Mucosa of gallbladder (tissue), 1 donor: ENCODE results near the gene GTF2F1. TPM values are rescaled to one million over a fixed set of nuclear protein-coding genes. Genes with fewer than 3 reads are reported as not detected.
"Not testable (repeated sequence)": the region's sequence is repeated elsewhere in the genome, so short reads cannot be mapped to it uniquely, and the experiment has no call there.

ENCODE experiments used
- DNase-seq: peaks from one replicate; pipeline ENCODE4 v3.0.0-alpha.2; 2020; ENCODE audit warnings: low spot score
- total RNA-seq: library from RNA; stranded (reverse); gene quantifications from one replicate; pipeline ENCODE4 v1.2.1, GENCODE V29; 2021
- donor health status: DM: no; HTN: no; CAD: no.

The GTF2F1 gene
- total RNA-seq, 1 donor from 2014 or later, result 66.8 TPM

GRCh38 chr19:6417713-6418561 lies 25.0 kb upstream of the GTF2F1 start:
- no peak for DNase-seq

DNA sequence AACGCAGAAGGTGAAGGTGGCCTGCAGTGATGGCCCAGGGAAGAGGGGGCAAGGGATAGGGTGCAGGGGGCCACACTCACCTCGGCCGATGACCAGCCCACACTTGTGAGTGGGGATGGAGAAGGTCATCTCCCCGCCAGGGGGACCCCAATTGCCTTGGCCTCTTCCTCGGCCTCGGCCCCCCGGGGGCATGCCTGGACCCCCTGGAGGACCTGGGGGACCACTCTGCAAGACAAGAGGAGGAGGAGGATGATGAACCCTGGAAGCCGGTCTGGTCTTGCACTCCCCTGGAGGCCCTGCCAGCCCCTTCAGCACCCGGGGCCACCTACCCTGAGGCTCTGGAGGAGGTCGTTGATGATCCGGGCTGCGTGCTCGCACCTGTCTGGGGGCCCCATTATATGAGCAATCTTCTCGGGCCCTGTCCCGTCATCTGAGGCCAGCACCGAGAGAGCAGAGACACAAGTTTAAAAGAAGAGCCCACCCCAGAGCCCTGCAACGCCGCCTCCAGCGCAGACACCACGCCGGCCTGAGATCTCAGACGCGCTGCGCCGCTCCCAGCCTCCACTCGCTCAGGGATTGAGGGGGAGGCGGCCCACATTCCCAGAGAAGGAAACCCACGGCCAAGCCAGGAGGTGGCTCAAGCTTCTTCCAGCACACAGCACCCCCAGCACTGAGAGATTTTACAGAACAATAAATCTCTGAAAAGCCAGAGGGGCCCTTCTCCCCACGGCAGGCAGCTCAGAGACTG lies 23.9 kb upstream of the GTF2F1 start:
- DNase-seq, result no peak

DNA sequence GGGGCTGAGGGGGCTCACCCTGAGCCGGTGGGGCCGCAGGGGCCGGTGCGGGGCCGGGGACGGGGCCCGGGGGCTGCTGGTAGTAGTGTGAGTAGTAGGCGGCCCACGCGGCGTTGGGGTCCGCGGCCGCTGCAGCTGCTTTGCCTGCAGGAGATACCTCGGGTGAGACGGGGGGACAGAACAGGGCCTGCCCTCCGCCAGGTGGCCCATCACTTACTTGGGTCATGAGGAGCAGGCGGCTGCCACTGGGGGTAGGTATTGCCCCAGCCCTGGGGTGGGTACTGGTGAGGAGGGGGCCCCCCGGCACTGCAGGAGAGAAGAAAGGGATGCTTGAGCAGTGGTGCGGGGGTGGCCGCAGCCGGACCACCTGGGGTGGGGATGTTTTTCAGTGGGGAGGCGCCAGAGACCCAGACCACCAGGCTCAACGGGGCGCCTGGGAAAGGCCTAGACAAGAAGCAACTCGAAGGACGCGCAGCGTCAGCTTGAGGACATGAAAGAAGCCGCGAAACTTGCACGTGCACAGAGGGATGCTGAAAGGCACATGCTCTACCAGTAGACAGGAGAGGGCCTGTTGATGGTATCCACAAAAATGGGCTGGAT lies 22.7 kb upstream of the GTF2F1 start:
- DNase-seq, result no peak

GRCh38 chr19:6414793-6415590 lies 22.0 kb upstream of the GTF2F1 start:
- DNase-seq, result no peak

GRCh38 chr19:6413721-6414643 lies 21.0 kb upstream of the GTF2F1 start:
- DNase-seq, result no peak

GRCh38 chr19:6413291-6413690 lies 20.3 kb upstream of the GTF2F1 start:
- no peak for DNase-seq

GRCh38 chr19:6412447-6413091 lies 19.6 kb upstream of the GTF2F1 start:
- DNase-seq, result no peak

GRCh38 chr19:6412061-6412446 lies 19.1 kb upstream of the GTF2F1 start:
- no peak for DNase-seq

DNA sequence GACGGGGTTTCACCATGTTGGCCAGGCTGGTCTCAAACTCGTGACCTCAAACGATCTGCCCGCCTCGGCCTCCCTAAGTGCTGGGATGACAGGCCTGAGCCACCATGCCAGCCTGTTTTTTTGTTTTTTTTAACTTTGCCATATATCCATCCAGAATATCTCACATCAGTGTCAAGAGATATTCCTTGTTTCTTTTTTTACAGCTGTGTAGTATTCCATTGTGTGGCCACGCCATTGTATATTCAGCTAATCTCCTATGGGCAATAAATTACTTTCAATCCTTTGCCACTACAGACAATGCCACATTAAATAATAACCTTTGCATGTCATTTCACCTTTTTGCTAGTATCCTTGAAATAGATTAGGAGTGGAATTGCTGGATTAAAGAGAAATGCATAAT lies 16.4 kb upstream of the GTF2F1 start:
- DNase-seq, result no peak

DNA sequence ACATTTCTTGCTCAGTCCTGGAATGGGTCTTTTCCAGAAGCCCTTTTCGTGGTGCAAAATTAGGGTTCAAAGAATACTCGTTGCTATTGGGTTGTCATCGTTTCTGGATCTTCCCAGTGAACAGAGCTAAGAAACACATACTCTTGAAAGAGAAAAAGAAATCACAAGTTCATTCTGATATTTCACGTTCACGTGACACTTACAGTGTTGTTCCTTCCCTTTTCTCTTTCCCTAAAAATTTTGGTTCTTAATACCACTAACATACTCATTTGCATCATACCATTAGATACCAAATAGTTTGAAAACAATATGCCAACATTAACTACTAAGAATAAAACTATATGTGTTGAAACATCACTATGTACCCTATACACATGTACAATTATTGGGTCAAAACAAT lies 13.4 kb upstream of the GTF2F1 start:
- no peak for DNase-seq

DNA sequence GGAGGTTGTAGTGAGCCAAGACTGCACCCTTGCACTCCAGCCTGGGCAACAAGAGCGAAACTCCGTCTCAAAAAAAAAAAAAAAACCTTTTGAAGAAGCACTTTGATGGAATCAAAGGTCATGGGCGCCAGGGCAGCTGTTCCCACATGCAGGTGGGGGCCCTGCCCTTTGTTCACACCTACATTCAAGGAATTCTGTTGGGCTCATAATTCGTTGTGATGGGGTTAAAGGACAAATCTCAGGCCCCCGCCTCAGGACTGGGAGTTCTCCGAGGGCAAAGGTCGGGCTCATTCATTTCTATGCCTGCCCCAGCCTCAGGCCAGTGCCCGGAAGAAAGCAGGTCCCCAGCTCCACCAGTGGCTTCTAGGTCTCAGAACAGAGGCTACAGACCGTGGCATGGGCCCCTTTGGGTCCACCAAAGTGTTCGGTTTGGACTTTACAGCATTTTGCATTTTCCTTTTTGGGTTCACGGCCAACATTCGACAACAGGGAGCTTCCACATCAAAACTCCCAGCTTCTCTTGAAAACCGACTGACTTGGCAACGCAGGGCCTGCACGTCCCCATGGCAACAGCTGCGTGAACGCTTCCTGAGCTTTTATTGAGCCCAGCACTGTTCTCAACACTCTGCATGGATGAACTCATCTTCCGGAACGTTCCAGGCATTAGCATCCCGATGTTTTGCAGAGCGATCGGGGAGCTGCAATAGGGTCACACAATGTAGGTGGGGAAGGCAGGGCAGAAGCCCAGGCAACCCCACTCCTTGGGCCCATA lies 10.1 kb upstream of the GTF2F1 start:
- DNase-seq, result no peak

DNA sequence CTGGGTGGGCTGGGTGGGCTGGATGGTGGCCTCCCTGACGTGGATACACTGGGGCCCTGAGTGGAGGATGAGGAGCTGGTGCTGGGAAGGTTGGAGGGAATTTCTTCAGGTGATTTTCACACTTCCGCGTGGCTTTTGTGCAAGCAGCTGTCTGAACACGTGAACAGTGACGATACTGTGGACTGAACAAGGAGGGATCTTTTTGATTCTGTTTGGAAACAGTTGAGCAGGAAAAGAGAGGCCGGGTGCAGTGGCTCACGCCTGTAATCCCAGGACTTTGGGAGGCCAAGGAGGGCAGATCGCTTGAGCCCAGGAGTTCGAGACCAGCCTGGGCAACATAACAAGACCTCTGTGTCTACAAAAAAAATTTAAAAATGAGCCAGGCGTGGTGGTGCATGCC lies 9.1 kb upstream of the GTF2F1 start:
- DNase-seq, result no peak

DNA sequence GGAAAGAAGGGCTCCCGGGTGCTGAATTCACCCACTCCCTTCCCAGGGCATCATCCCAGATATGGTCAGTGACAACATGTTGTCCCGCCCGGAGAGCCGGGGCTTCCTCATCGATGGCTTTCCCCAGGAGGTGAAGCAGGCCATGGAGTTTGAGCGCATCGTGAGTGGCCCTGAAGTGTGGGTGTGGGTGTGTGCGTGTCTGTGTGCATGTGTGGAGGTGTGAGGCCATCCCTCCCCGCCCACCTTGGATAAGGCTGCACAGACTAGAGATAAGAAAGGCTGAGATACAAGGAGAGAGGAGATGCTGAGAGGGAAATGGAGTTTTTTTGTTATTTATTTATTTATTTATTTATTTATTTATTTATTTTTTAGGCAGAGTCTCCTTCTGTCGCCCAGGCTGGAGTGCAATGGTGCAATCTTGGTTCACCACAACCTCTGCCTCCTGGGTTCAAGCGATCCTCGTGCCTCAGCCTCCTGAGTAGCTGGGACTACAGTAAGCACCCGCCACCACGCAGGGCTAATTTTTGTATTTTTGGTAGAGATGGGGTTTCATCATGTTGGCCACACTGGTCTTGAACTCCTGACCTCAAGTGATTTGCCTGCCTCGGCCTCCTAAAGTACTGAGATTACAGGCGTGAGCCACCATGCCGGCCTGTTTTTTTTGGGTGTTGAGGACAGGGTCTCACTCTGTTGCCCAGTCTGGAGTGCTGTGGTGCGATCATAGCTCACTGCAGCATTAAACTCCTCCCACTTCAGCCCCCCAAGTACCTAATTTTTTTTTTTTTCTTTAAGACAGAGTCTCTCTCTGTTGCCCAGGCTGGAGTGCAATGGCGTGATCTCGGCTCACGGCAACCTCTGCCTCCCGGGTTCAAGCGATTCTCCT lies 7.3 kb upstream of the GTF2F1 start:
- DNase-seq, result not testable (repeated sequence)

DNA sequence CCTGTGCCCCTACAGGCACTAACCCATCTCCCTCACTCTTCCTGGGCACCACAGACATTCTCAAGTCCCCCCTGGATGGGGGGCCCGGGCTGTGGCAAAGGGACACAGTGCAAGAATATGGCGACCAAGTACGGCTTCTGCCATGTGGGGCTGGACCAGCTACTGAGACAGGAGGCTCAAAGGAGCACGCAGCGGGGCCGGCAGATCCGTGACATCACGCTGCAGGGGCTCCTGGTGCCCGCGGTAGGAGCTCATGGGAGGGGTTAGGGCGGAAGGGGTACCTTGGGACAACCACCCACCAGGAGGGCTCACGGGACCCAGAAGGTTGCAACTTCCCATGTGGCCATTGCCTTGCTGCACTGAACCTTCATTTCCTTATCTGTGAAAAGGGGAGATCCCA lies 3.3 kb upstream of the GTF2F1 start:
- no peak for DNase-seq

GRCh38 chr19:6394831-6395230 lies 1.9 kb upstream of the GTF2F1 start:
- DNase-seq, result no peak

DNA sequence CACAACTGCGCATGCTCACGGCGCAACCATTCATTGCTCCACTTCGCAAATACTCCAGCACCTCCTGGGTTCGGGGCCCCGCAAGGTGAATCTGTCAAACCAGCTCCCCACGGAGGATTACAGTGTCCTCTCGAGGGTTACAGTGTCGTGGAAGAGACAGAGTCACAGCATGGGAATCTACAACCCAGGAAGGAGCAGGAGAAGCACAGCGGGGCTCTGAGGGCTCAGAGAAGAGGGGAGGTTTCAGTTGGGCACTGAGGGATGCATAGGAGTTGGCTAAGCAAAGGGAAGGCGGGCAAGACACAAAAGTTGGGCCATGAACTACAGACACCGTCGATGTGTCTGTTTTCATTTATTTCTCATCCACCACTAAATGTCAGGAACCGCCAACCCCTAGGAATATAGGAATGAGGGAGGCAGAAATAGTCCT lies 1.0 kb upstream of the GTF2F1 start:
- no peak for DNase-seq

DNA sequence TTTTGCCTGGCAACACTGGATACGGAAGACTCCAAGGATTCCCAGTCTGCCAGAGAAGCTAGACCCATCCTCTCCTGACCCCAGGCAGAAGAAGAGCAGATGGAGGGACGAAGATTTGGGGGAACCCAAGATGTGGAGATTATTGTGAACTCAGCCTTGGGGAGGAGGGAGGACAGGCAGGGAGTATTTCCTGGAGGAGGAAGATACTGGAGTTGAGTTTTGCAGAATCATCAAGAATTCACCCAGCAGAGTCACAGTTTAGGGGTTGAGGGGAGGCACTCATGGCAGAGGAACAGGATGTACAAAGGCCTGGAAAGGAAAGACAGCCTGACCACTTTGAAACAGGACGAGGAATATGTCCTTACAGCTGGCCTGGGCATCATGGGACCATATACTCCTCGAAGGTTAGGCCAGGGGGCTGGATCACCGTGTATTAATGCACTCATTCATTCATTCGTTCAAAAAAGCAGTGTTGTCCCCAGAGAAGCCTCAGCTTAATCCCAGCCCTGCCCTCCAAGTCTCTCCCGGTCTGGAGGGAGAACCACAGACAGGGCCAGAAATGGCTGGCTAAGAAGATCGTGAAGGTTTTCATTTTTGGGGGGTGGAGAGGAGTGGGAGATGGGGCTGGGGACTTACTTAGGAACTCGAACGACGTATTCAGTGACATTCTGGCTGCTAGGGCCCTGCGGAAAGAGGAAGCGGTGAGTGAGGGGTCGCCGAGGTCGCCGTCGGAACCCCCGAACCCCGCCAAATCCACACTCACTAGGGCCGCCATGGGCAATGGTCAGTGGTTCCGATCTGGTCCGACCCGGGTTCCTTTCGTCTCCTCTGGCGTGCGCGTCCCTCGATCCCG lies 517 bp downstream of the GTF2F1 start:
- DNase-seq, result no peak

GRCh38 chr19:6387372-6387771 lies 5.6 kb downstream of the GTF2F1 start:
- no peak for DNase-seq
